Inferior parietal cortex (tissue), 1 donor: Measurements from ENCODE around the gene TMEM161B.
"Not testable (repeated sequence)": the region's sequence is repeated elsewhere in the genome, so short reads cannot be mapped to it uniquely, and the experiment has no call there.

Experiments
- DNase-seq: peaks from one replicate; pipeline ENCODE4 v3.0.0-alpha.2; 2016; ENCODE audit errors: extremely low spot score

The TMEM161B gene

DNA sequence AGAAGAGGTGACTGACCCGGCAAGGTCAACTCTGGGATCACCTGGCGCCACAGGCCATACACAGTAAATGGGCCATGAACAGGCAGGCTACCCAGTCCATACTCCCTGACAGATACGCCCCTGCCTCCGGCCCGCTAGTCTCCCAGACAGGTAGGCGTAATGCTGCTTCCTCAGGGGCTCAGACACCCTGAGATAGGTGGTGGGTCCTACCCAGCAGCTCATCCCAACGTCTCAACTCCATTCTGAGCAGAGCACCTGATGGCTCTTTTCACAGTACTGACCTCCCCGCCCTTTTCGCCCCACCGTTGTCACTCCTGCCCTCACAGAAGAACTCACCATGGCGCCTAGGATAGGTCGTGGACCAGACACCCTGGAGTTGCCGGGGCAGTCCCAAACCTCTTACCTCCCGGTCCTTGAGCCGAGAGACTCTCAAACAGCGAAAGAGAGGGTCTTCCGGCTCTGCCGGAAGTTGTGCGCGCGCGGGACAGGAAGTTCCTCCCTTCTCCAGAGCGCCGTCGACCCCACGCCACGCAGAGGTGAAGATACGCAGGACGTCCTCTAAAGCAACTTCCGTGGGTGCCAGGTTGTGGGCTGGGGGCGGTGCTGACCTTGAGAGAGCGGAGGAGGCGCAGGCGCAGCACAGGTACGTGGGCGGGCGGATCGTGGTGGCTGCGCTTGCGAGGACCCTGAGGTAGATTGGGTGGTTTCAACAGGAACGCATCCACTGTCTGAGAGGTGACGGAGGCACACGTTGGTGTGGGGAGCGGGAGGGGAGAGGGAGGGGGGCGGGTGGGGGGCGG lies at the start of gene TMEM161B:
Gene TMEM161B (minus strand): TSS at position 461 of the 800 bp plus-strand sequence. CDS start 122 bp downstream, at position 339.
- DNase-seq, result peak; percentile 87

DNA sequence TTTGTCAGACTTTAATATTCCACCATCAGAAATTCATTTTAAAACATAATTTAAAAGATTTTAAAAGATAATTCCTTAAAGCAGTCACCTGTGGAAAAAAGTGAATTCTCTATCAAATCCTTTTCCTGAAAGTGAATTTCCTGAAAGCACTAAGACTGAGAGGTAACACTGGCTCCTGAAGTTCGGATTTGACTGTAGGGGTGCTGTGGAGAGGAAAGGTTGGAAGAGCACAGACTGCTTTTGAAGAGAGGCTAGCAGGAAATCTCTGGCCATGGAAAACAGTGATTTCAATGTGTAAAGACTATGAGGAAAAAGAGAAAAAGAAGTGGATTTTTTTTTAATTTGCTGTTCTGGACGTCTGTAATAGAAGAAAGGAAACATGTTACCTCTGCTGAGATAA lies 35.7 kb upstream of the TMEM161B start:
- DNase-seq, result no peak

DNA sequence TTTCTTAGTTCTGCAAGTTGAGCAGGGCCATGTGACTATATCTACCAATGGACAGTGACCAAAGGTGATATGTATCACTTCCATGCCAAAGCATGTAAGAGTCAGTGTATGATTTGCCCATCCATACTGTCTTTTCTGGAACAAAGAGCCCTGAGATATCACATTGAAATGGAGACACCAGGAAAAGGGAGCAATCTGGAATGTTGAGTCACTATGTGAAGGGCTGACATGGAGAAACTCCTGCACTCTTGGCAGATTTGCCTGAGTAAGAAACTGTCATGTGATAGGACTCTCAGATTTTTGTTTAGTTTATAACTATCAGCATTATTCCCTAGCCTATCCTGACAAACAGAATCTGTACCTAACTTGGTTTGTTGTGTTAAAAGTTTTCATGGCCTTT lies 29.8 kb upstream of the TMEM161B start:
- DNase-seq, result no peak

DNA sequence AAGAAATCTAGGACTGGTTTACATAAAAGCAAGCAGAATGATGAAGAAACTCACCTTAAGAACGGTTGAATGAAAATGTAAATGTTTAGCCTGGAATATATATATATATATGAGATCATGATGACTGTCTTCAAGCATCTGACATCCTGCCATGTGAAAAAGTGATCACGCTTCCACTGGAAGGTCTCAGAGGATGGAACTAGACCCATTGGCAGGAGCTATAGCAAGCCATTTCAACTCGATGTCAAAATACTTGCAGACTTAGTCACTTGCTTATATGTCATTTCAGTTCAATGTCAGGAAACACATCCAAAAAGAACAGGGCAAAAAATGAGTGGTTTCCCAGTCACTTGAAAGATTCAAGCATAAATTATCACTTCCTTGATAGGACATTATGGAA lies 22.2 kb upstream of the TMEM161B start:
- DNase-seq, result no peak

DNA sequence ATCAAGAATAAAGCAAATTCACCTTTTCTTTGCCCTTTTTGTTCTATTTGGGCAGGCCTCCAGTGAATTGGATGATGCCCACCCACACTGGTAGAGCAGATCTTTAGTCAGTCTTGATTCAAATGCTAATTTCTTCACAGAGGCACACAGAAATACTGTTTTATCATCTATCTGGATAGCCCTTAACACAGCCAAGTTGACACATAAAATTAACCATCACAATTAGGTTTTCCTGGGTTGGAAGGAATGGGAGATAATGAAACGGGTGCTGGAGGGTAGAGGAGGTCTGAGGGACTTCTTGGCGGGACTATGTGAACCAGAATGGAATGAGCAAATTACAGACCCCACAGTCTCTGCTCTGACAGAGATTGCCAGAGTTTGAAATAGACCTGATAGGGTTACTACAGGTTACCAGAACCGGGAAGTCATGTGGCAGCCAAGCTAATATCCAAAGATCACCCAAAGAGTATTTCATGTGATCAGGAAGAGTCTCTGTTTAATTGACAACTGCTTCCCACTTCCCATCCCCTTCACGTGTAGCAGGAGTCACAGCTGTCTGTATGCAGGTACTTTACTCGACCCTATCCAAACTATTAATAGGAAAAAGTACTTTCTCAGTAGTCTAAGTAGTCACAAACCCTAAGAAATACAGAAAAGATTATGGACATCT lies 20.0 kb upstream of the TMEM161B start:
- no peak for DNase-seq

DNA sequence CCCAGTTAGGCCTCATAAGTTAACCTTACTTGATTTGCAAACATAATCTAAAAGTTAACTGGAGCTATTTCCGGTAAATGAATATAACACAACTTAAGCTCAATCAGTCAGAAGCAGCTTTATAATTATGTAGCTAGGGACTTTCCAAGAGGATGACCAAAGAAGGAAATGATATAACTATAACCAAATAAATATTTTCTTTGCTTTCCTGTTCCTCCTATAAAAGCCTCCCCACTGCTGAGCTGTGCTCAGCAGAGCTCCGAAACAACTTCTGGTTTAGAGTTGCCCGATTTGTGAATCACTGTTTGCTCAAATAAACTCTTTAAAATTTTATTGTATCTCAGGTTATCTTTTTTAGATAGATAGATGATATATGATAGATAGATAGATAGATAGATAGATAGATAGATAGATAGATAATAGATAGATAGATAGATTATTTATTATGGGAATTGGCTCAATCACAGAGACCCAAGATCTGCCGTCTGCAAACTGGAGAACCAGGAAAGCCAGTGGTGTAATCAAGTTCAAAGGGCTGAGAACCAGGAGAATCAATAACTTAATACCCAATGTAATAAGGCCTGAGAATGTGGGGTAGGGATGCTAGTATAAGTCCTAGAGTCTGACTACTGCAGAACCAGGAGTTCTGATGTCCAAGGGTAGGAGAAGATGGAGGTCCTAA lies 19.3 kb upstream of the TMEM161B start:
- DNase-seq, result no peak

DNA sequence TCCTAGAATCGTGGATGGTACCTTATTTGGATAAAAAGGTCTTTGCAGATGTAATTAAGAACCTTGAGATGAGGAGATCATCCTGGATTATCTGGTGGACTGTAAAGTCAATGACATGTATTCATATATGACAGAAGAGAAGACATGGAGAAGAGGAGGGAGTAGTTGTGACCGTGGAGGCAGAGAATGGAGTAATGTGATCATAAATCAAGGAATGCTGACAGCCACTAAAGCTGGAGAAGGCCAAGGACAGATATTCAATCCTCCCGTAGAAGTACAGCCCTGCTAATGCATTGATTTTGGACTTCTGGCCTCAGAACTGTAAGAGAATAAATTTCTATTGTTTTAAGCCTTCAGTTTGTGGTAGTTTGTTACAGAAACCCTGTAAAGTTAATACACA lies 18.7 kb upstream of the TMEM161B start:
- no peak for DNase-seq

DNA sequence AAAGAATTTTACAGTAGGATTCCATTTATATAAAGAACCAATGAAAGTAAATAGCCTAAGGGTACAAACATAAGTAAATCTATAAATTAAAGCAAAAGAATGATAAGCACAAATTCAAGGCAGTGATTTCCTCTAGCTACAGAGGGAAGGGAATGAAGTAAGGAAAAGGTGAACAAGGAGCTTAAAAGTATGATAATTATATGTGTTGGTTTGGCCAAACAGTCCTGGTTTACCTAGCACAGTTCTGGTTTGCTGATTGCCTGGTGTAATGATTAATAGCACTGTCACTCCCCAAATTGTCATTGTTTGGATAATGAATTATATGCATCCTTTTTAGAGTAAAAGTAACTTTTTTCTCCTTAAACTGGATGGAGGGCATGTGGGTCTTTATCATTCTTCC lies 15.0 kb upstream of the TMEM161B start:
- no peak for DNase-seq

DNA sequence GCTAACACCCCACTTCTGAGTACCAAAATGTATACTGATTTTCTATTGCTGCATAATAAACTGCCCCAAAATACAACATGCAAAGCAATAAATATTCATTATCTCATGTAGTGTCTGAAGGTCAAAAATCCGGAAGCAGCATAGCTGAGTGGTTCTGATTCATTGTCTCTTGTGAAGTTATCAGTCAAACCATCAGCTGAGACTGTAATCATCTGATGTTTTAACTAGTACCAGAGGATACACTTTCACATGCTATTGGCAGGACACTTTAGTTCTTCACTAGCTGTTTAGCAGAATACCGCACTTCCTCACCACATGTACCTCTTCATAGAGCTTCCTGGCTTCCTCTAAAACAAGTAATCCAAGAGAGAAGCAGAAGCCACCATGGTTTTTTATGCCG lies 12.7 kb upstream of the TMEM161B start:
- no peak for DNase-seq

DNA sequence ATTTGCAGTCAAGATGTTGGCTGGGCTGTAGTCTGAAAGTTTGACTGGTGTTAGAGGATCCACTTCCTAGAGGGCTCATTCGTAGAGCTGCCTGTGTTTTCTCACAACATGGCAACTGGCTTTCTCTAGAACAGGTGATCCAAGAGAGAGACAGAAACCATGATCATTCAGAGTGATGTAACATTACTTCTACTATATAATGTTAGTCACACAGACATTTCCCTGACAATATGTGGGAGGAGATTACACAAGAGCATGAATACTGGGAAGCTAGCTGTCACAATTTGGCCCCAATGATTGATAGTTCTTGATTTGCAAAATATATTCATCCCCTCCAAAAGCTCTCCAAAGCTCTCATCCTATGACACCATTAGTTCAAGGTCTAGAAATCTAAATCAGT lies 10.9 kb upstream of the TMEM161B start:
- no peak for DNase-seq

DNA sequence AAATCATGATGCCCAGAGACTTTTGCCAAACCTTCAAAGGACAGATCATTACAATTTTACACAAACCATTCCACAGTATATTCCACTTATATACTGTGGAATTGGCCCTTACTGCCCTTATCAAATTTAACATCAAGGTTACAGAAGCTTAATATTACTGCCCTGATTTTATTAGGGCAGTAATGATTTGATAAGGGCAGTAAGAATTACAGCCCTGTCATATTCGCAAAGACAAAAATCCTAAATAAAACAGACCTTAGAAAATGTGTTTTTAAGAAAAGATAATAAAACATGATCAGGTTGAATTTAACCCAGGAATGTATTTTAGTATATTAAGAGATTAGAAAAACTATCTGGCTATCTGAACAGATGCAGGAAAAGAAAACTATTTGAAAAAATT lies 7.7 kb upstream of the TMEM161B start:
- DNase-seq, result no peak

DNA sequence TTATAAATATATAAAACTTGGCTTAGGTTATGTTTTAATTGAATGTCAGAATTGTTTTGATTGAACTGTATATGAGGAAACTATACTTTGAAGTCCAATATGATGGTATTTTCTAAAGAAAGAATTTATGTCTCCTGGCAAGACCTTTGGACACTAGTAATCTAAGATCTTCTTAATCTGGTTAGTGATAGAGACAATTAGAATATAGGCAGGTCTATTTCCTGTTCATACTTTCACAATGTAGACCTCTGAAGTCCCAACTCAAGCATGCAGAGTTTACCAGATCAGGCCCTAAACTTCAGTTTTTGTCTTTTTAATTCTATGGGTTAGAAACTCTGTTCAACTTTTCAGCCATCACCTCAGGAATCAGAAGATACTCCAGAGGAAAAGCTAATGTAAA lies 6.9 kb upstream of the TMEM161B start:
- no peak for DNase-seq

DNA sequence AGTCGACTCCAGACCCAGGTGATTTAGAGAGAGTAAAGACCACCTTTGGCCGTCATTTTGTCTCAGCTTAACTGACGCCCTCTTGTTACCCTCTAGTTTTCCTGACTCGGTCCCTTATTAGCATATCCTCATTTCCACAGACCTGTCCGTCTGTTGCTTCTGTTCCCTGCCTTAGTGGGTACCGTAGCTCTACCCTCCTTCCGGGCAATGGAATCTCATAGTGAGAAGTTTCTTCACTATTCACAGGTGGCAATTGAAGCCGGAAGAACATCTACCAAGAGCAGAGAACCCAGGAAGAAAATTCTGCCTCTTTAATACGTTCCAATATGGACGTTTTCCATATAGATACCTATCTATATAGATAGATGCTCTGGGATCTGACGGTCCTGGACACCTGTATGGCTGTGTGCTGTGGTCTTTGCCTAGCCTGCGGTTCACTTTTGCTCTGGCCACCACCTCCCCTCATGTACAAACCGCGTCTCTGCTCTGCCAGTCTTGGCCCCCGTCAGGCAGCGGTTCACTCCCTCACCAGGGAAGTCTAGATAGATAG lies 652 bp upstream of the TMEM161B start:
- DNase-seq, result peak; percentile 32

DNA sequence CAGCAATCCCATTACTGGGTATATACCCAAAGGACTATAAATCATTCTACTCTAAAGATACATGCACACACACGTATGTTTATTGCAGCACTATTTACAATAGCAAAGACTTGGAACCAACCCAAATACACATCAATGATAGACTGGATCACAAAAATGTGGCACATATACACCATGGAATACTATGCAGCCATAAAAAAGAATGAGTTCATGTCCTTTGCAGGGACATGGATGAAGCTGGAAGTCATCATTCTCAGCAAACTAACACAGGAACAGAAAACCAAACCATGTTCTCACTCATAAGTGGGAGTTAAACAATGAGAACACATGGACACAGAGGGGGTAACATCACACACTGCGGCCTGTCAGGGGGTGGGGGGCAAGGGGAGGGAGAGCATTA lies 4.1 kb downstream of the TMEM161B start:
- not testable (repeated sequence) for DNase-seq

DNA sequence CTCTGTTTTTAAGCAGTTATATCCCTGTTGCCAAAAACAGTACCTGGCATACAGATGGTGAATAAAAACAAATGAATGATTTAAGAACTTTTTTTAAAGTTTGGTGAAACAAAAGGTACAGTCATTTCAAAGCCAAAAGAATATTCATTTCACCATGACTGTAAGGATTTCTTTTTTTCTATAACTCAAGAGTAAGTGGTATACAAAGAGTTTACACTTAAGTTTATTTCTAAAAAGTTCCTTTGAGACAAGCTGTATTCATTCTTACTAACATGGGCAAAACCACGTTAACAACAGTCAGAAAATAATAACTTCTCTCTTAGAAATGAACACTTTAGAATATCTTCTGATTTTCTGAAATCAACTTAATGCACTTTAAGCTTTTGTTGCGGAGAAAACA lies 5.3 kb downstream of the TMEM161B start:
- no peak for DNase-seq

DNA sequence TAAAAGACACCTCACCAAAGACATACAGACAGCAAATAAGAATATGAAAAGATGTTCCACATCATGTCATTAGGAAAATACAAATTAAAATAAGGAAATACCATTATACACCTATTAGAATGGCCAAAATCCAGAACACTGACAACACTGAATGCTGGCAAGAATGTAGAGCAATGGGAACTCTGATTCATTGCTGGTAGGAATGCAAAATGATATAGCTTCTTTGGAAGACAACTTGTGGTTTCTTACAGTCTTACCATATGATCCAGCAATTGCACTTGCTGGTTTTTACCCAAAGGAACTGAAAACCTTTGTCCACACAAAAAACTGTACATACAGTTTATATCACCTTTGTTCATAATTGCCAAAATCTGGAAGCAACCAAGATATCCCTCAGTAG lies 6.5 kb downstream of the TMEM161B start:
- no peak for DNase-seq

DNA sequence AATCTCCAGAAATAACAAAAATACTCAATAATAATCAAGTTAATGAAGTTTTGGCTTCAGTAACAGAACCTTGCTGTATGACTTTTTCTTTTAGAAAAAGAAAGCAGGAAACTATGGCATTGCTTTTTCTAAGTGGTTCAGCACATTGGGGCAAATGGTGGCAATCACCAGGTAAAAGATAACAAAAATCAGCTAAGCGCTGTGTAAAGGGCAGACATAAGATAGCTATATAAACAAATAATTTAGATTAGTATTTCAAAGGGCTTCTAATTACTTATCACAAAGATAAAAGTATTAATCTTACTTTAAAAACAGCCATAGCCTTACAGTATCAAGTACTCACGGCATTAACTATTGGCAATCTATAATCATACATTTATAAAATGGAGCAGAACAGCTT lies 10.0 kb downstream of the TMEM161B start:
- no peak for DNase-seq

DNA sequence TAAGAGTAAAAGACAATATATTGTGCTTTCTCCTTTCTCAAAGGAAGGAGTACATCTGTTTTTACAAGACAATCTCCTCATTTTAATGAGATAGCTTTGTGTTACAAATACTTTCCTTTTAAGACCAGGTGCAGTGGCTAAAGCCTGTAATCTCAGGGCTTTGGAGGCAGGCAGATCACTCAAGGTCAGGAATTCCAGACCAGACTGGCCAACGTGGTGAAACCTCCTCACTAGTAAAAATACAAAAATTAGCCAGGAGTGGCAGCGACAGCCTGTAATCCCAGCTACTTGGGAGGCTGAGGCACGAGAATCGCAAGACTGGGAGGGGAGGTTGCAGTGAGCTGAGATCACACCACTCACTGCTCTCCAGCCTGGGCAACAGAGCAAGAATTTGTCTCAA lies 11.8 kb downstream of the TMEM161B start:
- DNase-seq, result no peak

DNA sequence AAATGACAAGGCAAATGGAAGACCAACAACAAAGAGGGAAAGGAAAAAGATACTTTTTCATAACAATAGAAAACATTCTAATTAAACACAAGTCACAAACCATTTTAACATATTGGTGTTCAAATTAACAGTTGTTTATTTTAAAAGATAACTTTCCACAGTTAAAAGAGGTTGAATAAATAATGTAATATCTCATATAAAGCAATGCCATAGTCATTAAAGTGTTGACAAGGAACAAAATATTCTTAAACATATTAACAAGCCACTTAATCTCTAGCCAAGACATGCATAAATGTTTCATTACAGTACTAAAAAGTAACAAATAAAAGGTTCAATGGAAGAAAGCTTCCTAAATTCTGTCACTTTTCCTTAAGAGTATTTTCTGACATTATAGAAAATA lies 12.6 kb downstream of the TMEM161B start:
- DNase-seq, result no peak

DNA sequence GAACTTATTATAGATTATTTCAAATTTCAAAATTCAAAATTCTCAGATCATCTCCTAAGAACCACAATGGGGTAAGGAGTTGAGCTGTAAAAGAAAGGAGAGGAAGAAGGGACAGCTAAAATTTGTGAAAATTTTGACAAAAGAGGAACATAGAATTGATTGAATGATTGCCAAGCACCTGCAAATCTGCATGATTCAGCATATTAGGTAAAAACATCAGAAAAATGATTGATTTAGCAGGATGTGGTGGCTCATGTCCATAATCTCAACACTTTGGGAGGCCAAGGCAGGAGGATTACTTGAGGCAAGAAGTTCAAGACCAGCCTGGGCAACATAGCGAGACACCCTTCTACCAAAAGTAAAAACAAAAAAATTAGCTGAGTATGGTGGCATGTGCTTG lies 14.3 kb downstream of the TMEM161B start:
- DNase-seq, result no peak

DNA sequence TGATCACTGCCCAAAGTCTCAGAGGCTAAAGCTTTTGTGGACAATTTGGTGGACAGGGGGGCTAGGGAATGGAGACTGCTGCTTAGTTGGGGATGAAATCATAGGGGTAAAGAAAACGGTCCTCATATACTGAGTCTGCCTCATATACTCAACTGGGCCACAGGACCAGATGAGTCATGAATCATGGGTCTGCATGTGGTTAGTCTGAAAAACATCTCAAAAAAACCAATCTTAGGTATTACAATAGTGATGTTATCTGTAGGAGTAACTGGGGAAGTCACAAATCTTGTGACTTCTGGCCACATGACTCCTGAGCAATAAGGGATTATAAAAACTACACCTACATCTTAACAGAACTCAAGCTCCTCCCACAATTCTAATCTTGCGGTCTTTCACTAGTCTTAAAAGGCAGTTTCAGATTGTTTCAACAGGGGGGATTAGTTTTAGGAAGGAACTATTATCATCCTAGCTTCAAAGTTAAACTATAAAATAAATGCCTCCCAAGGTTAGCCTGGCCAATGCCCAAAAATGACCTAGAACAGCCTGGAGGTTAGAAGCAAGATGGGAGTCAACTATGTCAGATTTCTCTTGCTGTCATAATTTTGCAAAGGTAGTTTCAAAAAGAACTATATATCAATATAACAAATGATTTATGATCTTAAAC lies 17.5 kb downstream of the TMEM161B start:
- DNase-seq, result no peak

DNA sequence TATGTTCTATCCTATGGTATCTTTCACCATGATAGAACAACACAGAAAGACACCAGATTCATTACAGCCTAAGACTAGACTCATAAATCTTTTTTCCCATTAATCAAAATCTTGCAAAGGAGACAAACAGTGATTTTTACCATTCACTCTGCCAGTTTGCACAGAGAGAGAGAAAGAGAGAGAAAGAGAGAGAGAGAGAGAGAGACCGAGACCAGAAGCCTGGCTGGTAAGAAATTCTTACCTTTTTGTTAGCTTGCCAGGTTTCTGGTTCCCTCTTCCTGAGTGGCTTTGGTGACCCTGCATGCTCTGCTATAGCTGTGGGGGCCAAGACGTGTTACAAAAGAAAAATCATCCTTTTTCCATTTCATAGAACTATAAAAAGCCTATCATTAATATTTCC lies 18.6 kb downstream of the TMEM161B start:
- DNase-seq, result no peak
